ENCODE results near the gene TMEM240.
"Not testable (repeated sequence)": the region's sequence is repeated elsewhere in the genome, so short reads cannot be mapped to it uniquely, and the experiment has no call there.

The TMEM240 gene

GRCh38 chr1:1560178-1560577 lies 19.8 kb upstream of the TMEM240 start:
- H3K36me3 ChIP-seq: peaks cover 68% of the 10 kb centered on the region
- TF ChIP-seq, protein P1, sequence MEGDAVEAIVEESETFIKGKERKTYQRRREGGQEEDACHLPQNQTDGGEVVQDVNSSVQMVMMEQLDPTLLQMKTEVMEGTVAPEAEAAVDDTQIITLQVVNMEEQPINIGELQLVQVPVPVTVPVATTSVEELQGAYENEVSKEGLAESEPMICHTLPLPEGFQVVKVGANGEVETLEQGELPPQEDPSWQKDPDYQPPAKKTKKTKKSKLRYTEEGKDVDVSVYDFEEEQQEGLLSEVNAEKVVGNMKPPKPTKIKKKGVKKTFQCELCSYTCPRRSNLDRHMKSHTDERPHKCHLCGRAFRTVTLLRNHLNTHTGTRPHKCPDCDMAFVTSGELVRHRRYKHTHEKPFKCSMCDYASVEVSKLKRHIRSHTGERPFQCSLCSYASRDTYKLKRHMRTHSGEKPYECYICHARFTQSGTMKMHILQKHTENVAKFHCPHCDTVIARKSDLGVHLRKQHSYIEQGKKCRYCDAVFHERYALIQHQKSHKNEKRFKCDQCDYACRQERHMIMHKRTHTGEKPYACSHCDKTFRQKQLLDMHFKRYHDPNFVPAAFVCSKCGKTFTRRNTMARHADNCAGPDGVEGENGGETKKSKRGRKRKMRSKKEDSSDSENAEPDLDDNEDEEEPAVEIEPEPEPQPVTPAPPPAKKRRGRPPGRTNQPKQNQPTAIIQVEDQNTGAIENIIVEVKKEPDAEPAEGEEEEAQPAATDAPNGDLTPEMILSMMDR (IDR thresholded peaks at IDR 0.05): no peak

DNA sequence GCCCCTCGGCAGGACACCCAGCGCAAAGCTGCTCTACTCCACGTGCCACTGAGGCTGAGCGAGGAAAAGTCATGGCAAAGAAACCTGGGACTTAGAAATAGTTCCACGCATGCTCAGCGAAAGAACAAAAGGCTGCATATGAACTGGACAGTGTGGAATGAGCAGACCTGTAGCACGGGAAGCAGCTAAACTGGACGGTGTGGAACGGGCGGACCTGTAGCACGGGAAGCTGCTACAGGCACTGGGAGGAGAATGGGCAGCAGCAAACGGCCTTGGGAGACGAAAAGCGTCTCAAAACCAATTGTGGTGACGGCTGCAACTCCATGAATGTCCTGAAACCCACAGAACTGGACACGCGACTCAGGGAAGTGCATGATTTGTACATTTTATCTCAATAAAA lies 18.6 kb upstream of the TMEM240 start:
- TF ChIP-seq, protein P1 (IDR thresholded peaks at IDR 0.05): no peak
- Histone ChIP-seq H3K4me1 (ENCODE audit: control insufficient read depth in 1 of 2, insufficient read depth in 1 of 2, low read depth in 1 of 2, low read length in 1 of 2) (no peaks in the 10 kb centered on the region), H3K4me3 (ENCODE audit: low read depth in 1 of 2, low read length in 1 of 2) (no peak overlapping the region), H3K27ac (no peak overlapping the region), H3K27me3 (no peaks in the 10 kb centered on the region), H3K36me3 (peaks cover 67% of the 10 kb centered on the region), H3K9me3 (no peaks in the 10 kb centered on the region)

More at GRCh38 chr1:1560178-1560577, 19.8 kb upstream of the TMEM240 start:
- Histone ChIP-seq H3K27ac (no peak overlapping the region), H3K4me3 (ENCODE audit: low read depth in 1 of 2, low read length in 1 of 2) (no peak overlapping the region), H3K9me3 (no peaks in the 10 kb centered on the region), H3K4me1 (ENCODE audit: control insufficient read depth in 1 of 2, insufficient read depth in 1 of 2, low read depth in 1 of 2, low read length in 1 of 2) (no peaks in the 10 kb centered on the region), H3K27me3 (no peaks in the 10 kb centered on the region)

- TF ChIP-seq, protein P1 (IDR thresholded peaks at IDR 0.05): no peak
- Histone ChIP-seq H3K27ac (no peak overlapping the region), H3K4me3 (ENCODE audit: low read depth in 1 of 2, low read length in 1 of 2) (no peak overlapping the region), H3K36me3 (peaks cover 66% of the 10 kb centered on the region), H3K4me1 (ENCODE audit: control insufficient read depth in 1 of 2, insufficient read depth in 1 of 2, low read depth in 1 of 2, low read length in 1 of 2) (no peaks in the 10 kb centered on the region), H3K27me3 (no peaks in the 10 kb centered on the region), H3K9me3 (no peaks in the 10 kb centered on the region)
Observed at GRCh38 chr1:1558591-1558990, 18.2 kb upstream of the TMEM240 start.

DNA sequence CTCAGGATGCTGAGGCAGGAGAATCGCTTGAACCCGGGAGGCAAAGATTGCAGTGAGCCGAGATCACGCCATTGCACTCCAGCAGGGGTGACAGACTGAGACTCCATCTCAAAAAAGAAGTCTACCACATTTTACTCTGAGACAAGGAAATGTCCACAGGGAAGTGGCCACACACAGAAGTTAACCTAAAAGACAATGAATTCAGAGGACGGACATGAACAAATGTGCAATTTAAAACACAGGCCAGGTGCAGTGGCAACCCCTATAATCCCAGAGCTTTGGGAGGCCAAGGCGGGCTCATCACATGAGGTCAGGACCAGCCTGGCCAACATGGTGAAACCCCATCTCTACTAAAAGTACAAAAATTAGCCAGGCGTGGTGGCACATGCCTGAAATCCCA lies 17.3 kb upstream of the TMEM240 start:
- H3K9me3 ChIP-seq; H3K27me3 ChIP-seq; H3K4me3 ChIP-seq (ENCODE audit: low read depth in 1 of 2, low read length in 1 of 2); H3K4me1 ChIP-seq (ENCODE audit: control insufficient read depth in 1 of 2, insufficient read depth in 1 of 2, low read depth in 1 of 2, low read length in 1 of 2); H3K27ac ChIP-seq: not testable (repeated sequence)
- peaks cover 57% of the 10 kb centered on the region for H3K36me3 ChIP-seq

- H3K36me3 ChIP-seq: peaks cover 56% of the 10 kb centered on the region
- not testable (repeated sequence) for H3K27me3 ChIP-seq; H3K4me1 ChIP-seq (ENCODE audit: control insufficient read depth in 1 of 2, insufficient read depth in 1 of 2, low read depth in 1 of 2, low read length in 1 of 2); H3K27ac ChIP-seq; H3K9me3 ChIP-seq; H3K4me3 ChIP-seq (ENCODE audit: low read depth in 1 of 2, low read length in 1 of 2)
Observed at GRCh38 chr1:1556961-1557360, 16.5 kb upstream of the TMEM240 start.

GRCh38 chr1:1556505-1556904 lies 16.1 kb upstream of the TMEM240 start:
- Histone ChIP-seq H3K4me3 (ENCODE audit: low read depth in 1 of 2, low read length in 1 of 2) (no peak overlapping the region), H3K9me3 (no peaks in the 10 kb centered on the region), H3K27ac (no peak overlapping the region), H3K4me1 (ENCODE audit: control insufficient read depth in 1 of 2, insufficient read depth in 1 of 2, low read depth in 1 of 2, low read length in 1 of 2) (no peaks in the 10 kb centered on the region), H3K27me3 (no peaks in the 10 kb centered on the region), H3K36me3 (peaks cover 56% of the 10 kb centered on the region)
- TF ChIP-seq, protein P1 (IDR thresholded peaks at IDR 0.05): no peak
